GM06990 (cell line): ENCODE results near the gene EPAS1.

Experiments used
- DNase-seq: peaks from one replicate; pipeline ENCODE4 v3.0.0-alpha.2; 2011; ENCODE audit not compliant: insufficient read length; ENCODE audit errors: extremely low read depth
- H3K27me3 ChIP-seq: replicated peaks from 2 replicates; pipeline ENCODE4 v1.6.0; 2011; ENCODE audit warnings: low read length; ENCODE audit not compliant: control insufficient read depth, insufficient read depth
- H3K36me3 ChIP-seq: 2 replicates; pipeline ENCODE4 v1.5.1; 2011; ENCODE audit warnings: low read length; ENCODE audit not compliant: control insufficient read depth, insufficient read depth
- H3K4me3 ChIP-seq: replicated peaks from 2 replicates; pipeline ENCODE4 v1.5.1; 2011; ENCODE audit warnings: low read depth, mild to moderate bottlenecking, control low read depth, low read length
- TF ChIP-seq, protein P1 (sequence below): IDR thresholded peaks from 2 replicates; pipeline ENCODE4 v1.5.1; 2011; ENCODE audit warnings: low read length, control low read depth, mild to moderate bottlenecking, inconsistent platforms; ENCODE audit not compliant: insufficient read depth, poor library complexity, severe bottlenecking

The EPAS1 gene

DNA sequence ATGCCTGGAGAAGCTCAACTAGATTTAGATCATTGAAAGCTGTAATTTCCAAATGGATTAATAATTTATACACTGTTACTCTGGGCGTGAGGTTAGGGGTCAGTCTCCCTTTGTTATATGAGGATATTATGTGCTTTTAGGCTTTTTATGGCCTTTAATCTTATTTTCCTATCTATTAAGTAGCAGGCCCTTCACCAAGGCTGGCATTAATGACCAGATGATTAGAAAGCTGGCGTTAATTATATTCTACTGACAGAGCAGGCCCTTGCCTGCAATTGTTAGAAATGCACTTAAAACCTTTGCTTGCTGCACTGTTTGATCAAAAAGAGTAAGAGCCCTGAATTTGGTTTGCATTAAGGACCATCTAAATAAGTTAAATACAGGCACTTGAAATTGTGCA lies 75.3 kb downstream of the EPAS1 start:
- Histone ChIP-seq H3K36me3 (no peaks in the 10 kb centered on the region), H3K4me3 (no peak overlapping the region), H3K27me3 (no peaks in the 10 kb centered on the region)
- TF ChIP-seq, protein P1, sequence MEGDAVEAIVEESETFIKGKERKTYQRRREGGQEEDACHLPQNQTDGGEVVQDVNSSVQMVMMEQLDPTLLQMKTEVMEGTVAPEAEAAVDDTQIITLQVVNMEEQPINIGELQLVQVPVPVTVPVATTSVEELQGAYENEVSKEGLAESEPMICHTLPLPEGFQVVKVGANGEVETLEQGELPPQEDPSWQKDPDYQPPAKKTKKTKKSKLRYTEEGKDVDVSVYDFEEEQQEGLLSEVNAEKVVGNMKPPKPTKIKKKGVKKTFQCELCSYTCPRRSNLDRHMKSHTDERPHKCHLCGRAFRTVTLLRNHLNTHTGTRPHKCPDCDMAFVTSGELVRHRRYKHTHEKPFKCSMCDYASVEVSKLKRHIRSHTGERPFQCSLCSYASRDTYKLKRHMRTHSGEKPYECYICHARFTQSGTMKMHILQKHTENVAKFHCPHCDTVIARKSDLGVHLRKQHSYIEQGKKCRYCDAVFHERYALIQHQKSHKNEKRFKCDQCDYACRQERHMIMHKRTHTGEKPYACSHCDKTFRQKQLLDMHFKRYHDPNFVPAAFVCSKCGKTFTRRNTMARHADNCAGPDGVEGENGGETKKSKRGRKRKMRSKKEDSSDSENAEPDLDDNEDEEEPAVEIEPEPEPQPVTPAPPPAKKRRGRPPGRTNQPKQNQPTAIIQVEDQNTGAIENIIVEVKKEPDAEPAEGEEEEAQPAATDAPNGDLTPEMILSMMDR, result no peak
- DNase-seq, result no peak

DNA sequence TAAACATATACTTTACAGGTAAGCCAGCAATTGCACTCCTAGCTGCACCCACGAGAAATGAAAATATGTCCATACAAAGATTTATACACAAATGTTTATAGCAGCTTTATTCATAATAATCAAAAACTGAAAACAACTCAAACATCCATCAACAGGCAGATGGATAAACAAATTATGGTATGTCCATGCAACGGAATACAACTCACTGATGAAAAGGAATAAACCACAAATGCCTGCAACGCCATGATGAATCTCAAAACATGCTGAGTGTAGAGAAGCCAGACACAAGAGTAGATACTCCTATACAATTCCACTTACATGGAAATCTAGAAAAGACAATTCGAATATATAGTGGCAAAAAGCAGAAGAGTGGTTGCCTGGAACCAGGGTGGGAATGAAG lies 76.0 kb downstream of the EPAS1 start:
- DNase-seq, result no peak
- TF ChIP-seq, protein P1, result no peak
- Histone ChIP-seq H3K4me3 (no peak overlapping the region), H3K36me3 (no peaks in the 10 kb centered on the region), H3K27me3 (no peaks in the 10 kb centered on the region; the same call in 1 of the 2 replicates)

DNA sequence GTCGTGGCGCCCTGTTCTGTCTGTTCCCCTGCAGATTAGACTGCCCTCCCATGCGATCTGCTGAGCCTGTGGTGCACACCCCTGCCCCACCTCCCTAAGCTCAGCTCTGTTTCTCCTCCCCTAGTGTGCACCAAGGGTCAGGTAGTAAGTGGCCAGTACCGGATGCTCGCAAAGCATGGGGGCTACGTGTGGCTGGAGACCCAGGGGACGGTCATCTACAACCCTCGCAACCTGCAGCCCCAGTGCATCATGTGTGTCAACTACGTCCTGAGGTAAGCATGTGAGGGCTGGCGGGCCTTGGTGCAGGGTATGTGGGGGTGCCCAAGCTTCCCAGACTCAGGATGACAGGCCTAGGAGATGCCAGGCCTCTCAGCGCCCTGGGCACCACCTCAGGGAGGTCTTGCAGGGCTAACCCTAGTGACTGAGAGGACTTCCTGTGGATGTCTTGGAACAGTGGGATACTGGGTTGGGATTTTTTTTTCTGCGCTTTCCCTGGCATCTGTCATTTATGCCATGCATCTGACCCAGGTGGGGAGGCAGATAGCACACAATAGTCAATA lies 78.4 kb downstream of the EPAS1 start:
- H3K27me3 ChIP-seq, result no peaks in the 10 kb centered on the region; the same call in 1 of the 2 replicates
- H3K36me3 ChIP-seq, result no peaks in the 10 kb centered on the region
- TF ChIP-seq, protein P1, result no peak
- no peak for DNase-seq
- no peak overlapping the region for H3K4me3 ChIP-seq

DNA sequence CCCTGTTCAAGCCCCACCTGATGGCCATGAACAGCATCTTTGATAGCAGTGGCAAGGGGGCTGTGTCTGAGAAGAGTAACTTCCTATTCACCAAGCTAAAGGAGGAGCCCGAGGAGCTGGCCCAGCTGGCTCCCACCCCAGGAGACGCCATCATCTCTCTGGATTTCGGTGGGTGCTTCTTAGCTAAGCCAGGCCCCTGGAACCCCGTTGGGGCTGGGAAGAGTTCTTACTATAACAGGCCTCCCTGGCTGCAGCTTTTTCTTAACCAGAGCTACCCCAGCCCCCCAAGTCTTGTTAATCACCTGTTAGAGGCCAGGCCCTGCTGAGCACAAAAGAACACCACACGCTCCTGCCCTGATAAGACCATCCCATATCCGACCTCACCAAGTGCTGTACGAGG lies 79.4 kb downstream of the EPAS1 start:
- Histone ChIP-seq H3K36me3 (no peaks in the 10 kb centered on the region), H3K4me3 (no peak overlapping the region), H3K27me3 (no peaks in the 10 kb centered on the region; the same call in 1 of the 2 replicates)
- DNase-seq, result no peak
- TF ChIP-seq, protein P1, result no peak

DNA sequence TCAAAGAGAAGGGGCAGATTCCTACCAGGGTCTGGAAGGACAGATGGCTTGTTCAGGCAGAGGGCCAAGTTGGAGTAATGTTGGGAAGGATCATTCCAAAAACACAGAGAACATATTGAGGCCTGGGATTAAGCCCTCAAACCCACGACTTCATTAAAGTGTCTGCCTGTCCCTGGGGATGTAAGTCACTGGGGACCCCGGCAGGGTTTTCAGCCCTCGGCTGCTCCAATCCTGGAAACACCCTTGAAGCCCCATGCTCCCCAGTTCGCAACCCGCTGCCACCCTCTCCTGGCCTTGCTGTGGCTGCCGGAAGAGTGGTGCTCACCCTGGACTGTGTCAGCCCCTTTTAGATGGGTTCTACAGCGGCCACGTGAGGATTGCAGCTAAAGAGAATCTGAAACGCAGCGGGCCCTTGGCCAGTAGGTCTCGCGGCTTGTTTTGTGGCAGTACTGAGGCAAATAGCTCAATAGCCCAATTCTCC lies 79.9 kb downstream of the EPAS1 start:
- DNase-seq, result no peak
- Histone ChIP-seq H3K4me3 (no peak overlapping the region), H3K36me3 (no peaks in the 10 kb centered on the region), H3K27me3 (no peaks in the 10 kb centered on the region; the same call in 1 of the 2 replicates)
- TF ChIP-seq, protein P1, result no peak
